CD4-positive, alpha-beta T cell treated with Interleukin-12 subunit alpha and Interleukin-12 subunit beta, for 1 hour (primary cell): ENCODE data around the gene SIM2.

Source experiments
- DNase-seq: peaks from one replicate; pipeline ENCODE4 v3.0.0-alpha.2; 2020

Gene SIM2

DNA sequence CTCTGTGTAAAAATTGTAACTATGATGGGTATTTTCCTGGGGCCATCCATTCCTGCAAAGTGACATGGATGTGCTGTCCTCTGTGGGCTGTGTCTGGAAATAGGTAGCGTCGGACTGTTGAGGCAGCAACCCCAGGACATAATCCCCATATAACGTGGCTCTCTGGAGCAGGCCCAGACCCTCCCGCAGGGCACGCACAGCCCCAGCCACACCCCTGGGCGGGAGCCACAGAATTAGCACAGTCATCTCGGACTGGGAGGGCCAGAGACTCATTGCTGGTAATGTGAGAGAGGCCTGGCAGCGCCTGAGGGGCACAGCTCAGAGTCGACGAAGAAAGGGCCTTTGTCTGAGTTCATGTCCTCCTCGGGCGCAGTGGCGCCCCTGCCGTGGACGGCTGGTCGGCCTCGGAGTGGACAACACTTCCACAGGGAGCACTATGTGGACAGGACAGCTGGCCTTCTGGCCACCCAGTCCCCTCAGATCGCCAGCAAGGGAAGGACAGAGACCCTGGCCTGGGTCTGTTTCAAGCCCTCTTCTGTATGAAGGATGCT, 20.1 kb downstream of the SIM2 start:
- DNase-seq: no peak

DNA sequence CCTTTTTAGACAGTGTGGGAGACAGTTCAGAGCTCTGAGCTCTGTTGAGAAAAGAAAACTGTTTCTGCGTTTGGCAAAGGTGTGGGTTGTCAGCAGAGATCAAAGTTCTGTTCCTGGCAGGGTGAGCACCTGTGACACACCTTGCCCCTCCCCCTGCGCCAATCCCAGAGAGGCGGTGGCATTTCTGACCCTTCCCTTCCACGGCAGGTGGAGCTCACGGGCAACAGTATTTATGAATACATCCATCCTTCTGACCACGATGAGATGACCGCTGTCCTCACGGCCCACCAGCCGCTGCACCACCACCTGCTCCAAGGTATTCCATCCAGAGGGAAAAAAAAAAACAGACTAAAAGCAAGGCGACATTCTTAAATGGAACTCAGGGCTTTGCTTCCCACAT, 20.7 kb downstream of the SIM2 start:
- no peak for DNase-seq

DNA sequence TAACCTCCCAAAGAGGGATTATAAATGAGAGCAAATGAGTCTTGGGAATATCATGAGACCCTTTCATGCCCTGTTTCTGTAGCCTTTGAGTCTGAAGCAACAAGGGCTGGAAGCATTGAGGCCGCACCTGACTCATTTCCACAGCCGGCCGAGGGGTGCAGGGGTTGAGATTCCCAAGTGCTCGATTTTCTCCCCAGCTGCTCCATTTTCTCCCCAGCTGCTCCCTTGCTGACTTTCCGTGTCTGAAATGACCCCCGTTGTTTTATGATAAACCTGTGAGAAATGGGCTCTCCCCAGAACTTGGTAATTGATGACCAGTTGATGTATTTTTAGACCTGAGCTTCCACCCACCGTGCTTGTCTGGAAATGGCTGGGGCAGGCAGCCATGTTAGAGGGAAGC, 22.9 kb downstream of the SIM2 start:
- DNase-seq: no peak

GRCh38 chr21:36722370-36723368, 23.8 kb downstream of the SIM2 start:
- DNase-seq: no peak

- no peak for DNase-seq
Measured at GRCh38 chr21:36723371-36723881, 24.5 kb downstream of the SIM2 start.

DNA sequence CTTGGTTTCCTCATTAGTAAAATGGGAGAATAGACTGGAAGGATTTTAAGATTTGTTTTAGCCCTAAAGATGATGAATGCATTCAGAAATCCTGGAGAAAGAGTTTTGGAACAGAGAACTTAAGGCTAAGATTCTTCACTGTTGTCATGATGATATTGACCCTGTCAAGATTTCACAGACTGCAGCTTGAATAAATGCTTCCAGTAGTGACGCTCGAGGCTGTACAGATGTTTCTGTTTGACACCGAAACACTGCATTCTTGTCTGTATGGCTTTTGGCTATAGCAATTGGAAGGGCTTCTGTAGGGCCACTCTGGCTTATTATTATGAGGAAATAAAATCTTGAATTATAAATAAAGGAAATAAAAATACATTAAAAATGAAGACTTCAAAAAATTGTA, 25.7 kb downstream of the SIM2 start:
- no peak for DNase-seq

DNA sequence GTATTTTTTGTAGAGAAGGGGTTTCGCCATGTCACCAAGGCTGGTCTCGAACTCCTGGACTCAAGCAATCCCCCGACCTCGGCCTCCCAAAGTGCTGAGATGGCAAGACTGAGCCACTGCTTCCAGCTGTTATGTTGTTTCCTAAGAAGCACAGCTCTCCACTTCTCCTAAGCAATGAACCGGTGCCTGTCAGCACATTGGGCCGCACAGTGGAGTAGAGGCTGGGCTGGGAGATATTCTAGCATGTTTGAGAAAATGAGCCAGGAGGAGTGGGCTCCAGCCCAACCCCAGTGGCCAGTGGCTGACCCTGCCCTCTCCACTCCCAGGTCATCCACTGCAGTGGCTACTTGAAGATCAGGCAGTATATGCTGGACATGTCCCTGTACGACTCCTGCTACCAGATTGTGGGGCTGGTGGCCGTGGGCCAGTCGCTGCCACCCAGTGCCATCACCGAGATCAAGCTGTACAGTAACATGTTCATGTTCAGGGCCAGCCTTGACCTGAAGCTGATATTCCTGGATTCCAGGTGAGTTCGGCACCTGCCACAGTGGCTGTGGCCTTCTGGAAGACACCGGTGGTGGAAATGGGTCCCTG, 27.0 kb downstream of the SIM2 start:
- DNase-seq: no peak

DNA sequence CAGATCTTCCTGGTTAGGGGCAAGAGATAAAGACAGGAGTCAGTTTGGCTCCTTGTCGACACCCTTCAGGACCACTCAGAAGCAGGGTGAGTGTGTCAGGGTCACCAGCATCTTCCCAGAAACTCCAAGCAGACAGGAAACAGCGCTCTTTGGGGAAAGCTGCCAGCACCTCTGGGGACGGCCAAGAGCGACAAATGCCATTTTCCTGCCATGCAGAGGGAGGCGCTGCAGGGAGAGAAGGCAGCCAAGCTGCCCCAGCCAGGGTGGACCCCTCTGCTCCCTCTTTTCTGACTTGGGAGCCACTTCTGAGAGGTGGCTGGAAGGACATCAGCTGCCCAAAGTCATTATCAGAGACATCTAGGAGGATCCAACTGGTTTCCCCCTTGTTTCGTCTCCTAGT, 29.0 kb downstream of the SIM2 start:
- no peak for DNase-seq

GRCh38 chr21:36728371-36729111, 29.6 kb downstream of the SIM2 start:
- no peak for DNase-seq

DNA sequence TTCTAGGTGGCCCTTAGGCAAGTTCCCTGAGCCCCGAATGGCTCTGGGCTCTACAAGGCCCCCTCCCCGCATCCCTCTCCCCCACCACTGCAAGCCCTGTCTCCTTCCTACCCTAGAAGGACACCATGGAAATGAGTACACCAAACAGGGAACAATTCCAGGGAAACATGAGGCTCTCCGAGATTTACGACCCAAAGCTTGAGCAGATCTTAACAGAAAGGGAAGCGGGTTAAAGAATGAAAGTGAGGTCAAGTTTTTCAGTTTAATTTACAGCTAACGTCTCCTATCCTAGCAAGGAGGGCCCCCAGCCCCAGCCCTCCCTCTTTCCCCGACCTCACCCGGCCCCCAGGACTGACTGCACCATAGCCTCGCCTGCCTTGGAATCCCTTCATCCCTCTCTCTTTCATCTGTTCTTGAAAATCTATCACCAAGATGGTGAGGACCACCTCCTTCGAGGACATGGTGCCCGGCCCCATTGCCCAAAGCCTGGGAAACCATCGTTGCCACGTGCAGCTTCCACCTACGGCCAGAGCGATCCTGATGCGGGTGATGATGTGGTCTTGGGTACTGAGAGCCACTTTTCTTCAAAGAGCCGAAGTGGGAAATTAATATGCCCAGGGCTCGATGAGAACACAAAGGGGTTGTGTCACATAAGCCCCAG, 30.5 kb downstream of the SIM2 start:
- DNase-seq: no peak

- no peak for DNase-seq
Measured at GRCh38 chr21:36730291-36731281, 31.7 kb downstream of the SIM2 start.

- no peak for DNase-seq
Measured at GRCh38 chr21:36732217-36732616, 33.3 kb downstream of the SIM2 start.

- DNase-seq: no peak
Measured at GRCh38 chr21:36732761-36733160, 33.8 kb downstream of the SIM2 start.

DNA sequence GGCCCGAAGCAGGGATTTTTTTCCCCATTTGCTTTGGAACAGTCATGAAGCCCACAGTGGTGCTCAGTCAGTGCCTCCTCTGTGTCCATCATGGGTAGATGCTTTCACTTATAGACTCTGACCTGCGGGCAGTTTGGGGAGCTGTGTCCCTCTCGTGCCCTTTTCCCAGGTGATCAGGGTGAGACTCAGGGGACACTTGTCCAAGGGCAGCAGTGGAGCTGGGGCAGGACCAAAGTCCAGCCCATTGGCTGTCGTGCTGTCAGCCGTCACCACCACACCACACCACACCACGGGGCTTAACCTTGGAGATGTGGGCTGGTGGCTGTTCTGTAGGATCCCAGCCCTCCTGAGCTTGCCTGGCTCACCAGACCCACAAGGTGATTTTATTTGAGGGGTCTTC, 34.9 kb downstream of the SIM2 start:
- no peak for DNase-seq

- DNase-seq: no peak
Measured at GRCh38 chr21:36734367-36735200, 35.7 kb downstream of the SIM2 start.

DNA sequence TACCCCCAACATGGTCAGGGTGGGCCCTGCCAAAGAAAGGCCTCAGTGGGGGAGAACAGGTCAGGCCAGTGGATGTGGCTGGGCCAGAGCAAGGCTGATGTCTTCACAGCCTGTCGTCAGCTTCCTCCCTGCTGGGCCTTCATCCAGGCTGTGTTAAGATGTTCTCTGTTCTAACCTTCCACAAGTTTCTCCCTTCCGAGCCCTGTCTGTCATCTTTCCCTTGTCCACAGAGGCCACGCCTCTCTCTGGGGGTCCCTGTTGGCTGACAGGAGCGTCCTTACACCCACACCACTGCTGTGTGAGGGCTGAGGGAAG, 36.2 kb downstream of the SIM2 start:
- no peak for DNase-seq

DNA sequence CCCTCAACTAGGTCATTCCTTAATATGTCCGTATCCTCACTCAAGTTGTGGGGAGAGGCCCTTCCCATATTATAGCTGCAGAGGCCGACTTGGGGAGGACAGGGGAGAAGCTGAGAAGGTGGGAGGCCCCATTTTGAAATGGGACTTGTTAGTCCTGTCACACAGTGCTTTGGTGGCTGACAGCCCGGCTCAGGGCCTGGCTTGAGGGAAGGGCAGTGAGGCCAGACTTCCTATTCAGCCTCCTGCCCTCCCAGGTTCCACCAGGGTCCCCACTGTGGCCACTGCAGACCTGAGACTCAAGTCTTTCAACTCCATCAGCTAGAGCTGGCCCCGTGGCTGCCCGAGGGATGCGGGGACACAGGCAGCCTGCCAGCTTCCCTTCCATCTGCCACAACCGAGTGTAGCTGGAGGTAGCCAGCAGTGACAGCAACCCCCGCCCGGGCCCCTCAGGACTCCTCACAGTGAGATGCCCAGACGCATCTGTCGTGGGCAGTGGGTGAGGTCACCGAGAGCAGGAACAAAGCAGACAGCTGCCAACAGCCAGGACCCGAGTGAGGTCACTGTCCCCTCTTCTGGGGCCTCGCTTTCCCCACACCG, 36.9 kb downstream of the SIM2 start:
- no peak for DNase-seq

DNA sequence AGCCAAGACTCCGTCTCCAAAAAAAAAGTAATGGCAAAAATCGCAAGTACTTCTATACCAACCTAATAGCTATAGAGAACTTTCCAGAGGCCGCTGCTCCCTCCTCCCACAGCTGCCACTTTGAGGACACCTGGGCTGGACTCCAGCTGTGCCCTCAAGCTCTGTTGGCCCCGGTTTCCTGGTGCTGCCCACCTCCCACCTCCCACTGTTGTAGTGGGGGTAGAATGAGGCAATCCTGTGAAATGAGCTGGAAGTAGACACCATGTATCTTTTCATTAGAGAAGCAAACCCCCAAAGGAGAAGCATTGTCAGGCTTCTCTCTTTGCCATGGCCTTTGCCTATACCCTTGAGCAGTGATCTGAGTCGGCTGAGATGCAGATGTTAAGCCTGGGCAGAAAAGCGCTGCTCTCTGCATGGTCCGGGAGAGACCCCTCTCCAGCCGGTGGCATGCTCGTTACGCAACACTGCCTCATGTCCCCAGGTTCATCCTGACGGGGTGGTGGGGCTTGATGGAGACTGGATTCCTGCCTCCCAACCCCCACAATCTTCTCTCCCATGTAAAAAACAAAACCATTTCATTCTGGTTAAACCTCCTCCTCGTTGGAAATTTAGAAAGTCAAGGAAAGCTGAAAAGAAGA, 39.7 kb downstream of the SIM2 start:
- DNase-seq: no peak

DNA sequence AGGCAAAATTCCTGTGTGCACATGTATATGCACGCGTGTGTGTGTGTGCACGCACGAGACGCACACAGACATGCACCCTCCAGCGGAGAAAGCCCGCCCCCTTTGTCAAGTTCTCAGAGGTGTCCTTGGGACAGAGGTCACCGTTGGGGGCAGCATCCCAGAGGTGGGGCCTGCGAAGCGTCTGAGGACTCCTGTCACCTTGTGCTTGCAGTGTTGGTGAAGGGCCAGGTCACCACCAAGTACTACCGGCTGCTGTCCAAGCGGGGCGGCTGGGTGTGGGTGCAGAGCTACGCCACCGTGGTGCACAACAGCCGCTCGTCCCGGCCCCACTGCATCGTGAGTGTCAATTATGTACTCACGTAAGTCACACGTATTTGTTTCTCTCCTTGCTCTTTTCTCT, 42.6 kb downstream of the SIM2 start:
- DNase-seq: no peak

DNA sequence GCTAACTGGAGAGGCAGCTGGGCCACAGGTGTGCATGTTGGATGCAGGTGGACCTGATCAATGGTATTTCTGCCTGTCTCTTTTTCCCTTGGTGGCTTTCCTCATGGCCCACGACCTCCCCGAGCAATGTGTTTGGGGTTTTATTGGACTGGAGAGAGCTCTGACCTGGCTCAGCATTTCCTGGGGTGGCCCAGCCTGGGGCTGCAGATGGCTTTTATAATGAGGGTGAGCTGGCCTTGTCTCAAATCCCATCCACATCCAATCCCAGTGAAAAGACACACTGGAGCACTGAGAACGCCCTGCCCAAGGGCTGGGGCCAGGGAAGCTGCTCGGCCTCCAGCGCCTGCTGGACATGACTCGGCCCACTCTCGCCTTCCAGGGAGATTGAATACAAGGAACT, 44.1 kb downstream of the SIM2 start:
- DNase-seq: no peak
